GM06990 (cell line): ENCODE results near the gene GFRA1.

Source experiments
- DNase-seq: peaks from one replicate; pipeline ENCODE4 v3.0.0-alpha.2; 2011; ENCODE audit not compliant: insufficient read length; ENCODE audit errors: extremely low read depth
- H3K27me3 ChIP-seq: replicated peaks from 2 replicates; pipeline ENCODE4 v1.6.0; 2011; ENCODE audit warnings: low read length; ENCODE audit not compliant: control insufficient read depth, insufficient read depth
- H3K36me3 ChIP-seq: 2 replicates; pipeline ENCODE4 v1.5.1; 2011; ENCODE audit warnings: low read length; ENCODE audit not compliant: control insufficient read depth, insufficient read depth
- H3K4me3 ChIP-seq: replicated peaks from 2 replicates; pipeline ENCODE4 v1.5.1; 2011; ENCODE audit warnings: low read depth, mild to moderate bottlenecking, control low read depth, low read length
- TF ChIP-seq, protein P1 (sequence below): IDR thresholded peaks from 2 replicates; pipeline ENCODE4 v1.5.1; 2011; ENCODE audit warnings: low read length, control low read depth, mild to moderate bottlenecking, inconsistent platforms; ENCODE audit not compliant: insufficient read depth, poor library complexity, severe bottlenecking

Gene GFRA1

DNA sequence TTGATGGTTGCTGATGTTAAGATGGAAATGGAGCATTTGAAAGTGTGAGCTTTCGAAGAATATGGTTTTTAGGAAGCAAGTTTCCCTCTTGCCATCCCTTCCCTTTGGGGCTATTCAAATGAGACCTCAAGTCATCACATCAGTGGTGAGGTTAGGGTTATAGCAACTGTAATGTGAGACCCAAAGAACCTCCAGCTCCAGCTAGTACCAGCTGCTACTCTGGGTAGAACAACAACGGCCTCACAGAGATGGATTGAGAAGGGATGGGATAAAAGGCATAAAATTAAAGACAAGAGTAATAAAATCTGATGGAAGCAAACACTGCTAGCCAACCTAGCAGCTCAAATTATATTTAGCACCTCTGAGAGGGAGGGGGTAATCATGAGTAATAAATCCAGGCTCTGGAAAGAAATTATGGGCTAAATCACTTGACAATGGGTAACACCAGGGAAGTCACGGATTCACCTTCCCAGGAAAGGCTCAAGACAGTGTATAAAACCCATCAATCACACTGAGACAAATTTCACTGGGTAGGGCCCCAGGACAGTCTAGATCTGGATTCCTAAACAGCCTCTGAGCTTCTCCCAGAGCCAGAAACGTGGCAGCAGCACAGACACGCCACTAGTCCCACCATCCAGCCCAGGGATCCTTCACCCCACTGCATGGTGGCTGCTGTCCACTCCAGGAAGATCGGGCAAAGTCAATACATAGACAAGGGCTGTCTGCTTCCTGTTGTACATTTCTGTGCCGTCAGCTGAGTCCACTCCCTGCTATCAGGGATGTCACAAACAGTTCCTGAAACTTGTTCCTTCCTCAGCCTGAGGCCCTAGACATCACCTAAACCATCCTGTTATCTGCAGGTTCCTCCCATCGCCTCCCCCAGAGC is 151.1 kb downstream of the GFRA1 start:
- no peaks in the 10 kb centered on the region for H3K36me3 ChIP-seq
- H3K27me3 ChIP-seq: no peaks in the 10 kb centered on the region
- H3K4me3 ChIP-seq: no peak overlapping the region
- TF ChIP-seq, protein P1, sequence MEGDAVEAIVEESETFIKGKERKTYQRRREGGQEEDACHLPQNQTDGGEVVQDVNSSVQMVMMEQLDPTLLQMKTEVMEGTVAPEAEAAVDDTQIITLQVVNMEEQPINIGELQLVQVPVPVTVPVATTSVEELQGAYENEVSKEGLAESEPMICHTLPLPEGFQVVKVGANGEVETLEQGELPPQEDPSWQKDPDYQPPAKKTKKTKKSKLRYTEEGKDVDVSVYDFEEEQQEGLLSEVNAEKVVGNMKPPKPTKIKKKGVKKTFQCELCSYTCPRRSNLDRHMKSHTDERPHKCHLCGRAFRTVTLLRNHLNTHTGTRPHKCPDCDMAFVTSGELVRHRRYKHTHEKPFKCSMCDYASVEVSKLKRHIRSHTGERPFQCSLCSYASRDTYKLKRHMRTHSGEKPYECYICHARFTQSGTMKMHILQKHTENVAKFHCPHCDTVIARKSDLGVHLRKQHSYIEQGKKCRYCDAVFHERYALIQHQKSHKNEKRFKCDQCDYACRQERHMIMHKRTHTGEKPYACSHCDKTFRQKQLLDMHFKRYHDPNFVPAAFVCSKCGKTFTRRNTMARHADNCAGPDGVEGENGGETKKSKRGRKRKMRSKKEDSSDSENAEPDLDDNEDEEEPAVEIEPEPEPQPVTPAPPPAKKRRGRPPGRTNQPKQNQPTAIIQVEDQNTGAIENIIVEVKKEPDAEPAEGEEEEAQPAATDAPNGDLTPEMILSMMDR: no peak
- DNase-seq: no peak

DNA sequence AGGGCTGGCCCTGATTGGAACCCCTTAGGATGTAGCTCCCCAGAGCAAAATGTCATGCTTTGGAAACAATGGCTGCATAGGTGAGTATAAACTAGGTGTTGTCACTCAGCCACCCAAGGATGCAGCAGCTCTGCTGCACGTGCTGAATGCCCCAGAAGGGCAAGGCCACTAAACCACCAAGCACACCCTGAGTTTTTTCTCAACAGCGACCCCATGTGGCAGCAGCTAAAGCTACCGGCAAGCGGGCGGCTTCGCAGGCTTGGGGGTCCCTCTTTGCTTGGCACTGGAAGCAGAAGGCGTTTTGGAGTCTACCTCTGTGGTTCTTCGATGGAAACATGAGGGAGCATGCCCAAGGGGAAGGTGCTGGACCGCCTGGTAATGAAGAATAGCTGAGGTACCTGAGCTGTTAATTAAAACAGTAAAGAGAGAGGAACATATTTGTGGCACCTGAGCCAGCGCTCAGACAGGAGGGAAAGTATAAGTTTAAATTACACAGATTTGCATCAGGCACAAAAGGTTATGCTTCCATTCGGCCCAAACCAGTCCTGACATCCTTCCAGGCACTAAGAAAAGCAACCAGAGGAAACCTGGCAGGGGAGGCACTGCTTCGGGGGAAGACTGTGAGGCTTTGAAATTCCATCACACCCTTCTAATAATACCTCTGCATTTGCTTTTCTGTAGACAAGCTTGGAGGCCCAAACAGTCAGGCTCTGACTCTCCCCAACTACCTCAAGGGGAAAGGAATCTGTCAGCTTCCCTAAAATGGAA is 152.1 kb downstream of the GFRA1 start:
- Histone ChIP-seq H3K4me3 (no peak overlapping the region), H3K36me3 (no peaks in the 10 kb centered on the region), H3K27me3 (no peaks in the 10 kb centered on the region)
- TF ChIP-seq, protein P1: no peak
- DNase-seq: no peak

DNA sequence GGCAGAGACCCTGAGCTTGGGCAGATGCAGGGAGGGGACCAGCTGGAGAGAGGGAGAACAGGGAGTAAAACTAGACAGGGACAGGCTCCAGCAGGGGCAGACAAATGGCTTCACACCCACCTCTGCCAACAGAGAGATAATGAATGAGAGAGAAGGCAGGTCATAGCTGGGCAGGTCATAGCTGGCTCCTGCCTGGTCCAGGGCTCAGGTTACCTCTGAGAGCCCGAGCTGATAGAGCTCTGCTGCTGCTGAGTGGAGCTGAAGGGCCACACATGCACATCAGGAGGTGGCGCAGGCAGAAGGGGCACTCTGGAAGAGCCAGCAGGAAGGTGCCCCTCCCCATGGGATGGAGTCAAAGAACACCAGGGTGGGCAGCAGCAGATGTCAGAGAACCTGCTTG is 154.2 kb downstream of the GFRA1 start:
- H3K4me3 ChIP-seq: no peak overlapping the region
- no peaks in the 10 kb centered on the region for H3K36me3 ChIP-seq
- no peak for DNase-seq
- H3K27me3 ChIP-seq: no peaks in the 10 kb centered on the region
- TF ChIP-seq, protein P1: no peak

DNA sequence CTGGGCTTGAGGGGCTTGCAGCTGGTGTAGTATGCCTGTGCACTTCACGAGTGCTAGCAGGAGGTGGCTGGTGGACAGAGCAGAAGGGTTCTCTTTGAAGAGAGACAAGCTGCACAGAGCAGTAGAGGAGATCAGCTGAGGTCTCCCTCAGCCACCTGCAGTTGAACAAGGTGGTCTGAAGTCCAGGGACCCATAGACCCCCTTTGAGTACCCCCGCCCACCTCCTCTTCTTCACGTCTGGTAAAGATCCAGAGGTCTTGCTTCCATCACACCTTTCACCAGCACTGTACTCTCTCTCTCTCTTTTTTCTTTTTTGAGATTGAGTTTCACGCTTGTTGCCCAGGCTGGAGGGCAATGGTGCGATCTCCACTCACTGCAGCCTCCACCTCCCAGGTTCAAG is 157.2 kb downstream of the GFRA1 start:
- H3K4me3 ChIP-seq: no peak overlapping the region
- TF ChIP-seq, protein P1: no peak
- no peaks in the 10 kb centered on the region for H3K27me3 ChIP-seq
- no peak for DNase-seq
- no peaks in the 10 kb centered on the region for H3K36me3 ChIP-seq

DNA sequence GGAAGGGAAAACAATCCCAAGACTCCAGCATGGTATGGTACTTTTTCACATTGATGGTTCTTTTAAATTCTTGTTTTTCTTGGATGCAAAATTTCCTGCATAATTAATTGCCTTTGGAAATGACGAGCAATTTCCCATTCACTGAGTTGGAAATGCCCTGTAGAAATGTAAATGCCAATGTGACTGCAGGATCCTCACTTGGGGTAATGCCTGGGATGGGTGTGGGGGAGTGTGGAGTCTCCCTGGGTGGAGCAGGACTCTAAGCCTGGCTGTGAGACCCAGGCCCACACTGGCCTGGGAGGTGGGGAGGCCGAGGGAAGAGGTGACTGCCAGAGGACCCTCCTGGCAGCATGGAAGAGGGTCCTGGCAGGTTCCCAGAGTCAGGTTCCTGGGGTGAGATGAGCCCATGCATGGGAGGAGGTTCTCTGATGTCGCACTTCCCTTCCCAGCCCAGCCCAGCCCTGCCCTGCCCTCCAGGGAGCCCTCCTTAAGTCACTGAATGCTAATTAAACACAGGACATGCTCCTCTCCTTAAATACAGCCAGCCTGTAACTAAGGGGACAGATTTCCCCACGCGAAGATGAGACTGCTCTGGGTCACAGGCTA is 157.9 kb downstream of the GFRA1 start:
- Histone ChIP-seq H3K27me3 (no peaks in the 10 kb centered on the region), H3K36me3 (no peaks in the 10 kb centered on the region), H3K4me3 (no peak overlapping the region)
- DNase-seq: no peak
- TF ChIP-seq, protein P1: no peak
